IPS-20b (cell line): ENCODE data around the gene ZCCHC17.
A peak's percentile ranks its signal among the peaks of the same experiment; 100 is the strongest.

Experiments
- H3K27ac ChIP-seq: one replicate; pipeline ENCODE4 v1.5.1; 2013; ENCODE audit warnings: low read length
- H3K27me3 ChIP-seq: 2 replicates; pipeline ENCODE4 v1.6.1; 2013; ENCODE audit warnings: mild to moderate bottlenecking, low read length, inconsistent platforms; ENCODE audit not compliant: insufficient read depth
- H3K36me3 ChIP-seq: 2 replicates; pipeline ENCODE4 v1.6.1; 2013; ENCODE audit warnings: low read depth, mild to moderate bottlenecking, inconsistent platforms, low read length, moderate library complexity; ENCODE audit not compliant: insufficient read depth
- H3K4me1 ChIP-seq: 2 replicates; pipeline ENCODE4 v1.6.1; 2013; ENCODE audit warnings: mild to moderate bottlenecking, control low read depth, inconsistent platforms, low read length, moderate library complexity; ENCODE audit not compliant: insufficient read depth
- H3K4me3 ChIP-seq: 2 replicates; pipeline ENCODE4 v1.5.1; 2013; ENCODE audit warnings: mild to moderate bottlenecking, low read length, inconsistent platforms
- H3K9ac ChIP-seq: 2 replicates; pipeline ENCODE4 v1.6.1; 2013; ENCODE audit warnings: low read depth, mild to moderate bottlenecking, inconsistent platforms, low read length, moderate library complexity
- H3K9me3 ChIP-seq: 2 replicates; pipeline ENCODE4 v1.6.1; 2013; ENCODE audit warnings: mild to moderate bottlenecking, low read depth, low read length, inconsistent platforms; ENCODE audit not compliant: insufficient read depth

ZCCHC17 gene

DNA sequence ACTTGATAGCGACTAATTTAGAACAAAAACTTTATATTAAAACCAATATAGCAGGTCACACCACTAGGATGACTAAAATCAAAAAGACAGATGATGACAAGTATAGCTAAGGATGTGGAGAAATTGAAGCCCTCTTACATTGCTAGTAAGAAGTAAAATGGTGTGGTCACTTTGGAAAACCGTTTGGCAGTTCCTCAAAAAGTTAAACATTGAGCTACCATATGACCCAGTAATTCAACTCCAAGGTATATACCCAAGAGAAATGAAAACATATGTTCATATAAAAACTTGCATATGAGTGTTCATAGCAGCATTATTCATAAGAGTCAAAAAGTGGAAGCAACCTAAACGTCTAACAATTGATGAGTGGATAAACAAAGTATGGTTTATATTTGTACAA is 103.1 kb downstream of the ZCCHC17 start:
- peaks cover 6% of the 10 kb centered on the region; the same call in 1 of the 2 replicates for H3K27me3 ChIP-seq
- H3K27ac ChIP-seq: no peak overlapping the region
- no peaks in the 10 kb centered on the region for H3K36me3 ChIP-seq
- H3K4me3 ChIP-seq: no peak overlapping the region
- H3K9me3 ChIP-seq: no peaks in the 10 kb centered on the region
- no peaks in the 10 kb centered on the region for H3K4me1 ChIP-seq
- H3K9ac ChIP-seq: no peak overlapping the region

- no peak overlapping the region for H3K27ac ChIP-seq
- no peaks in the 10 kb centered on the region for H3K4me1 ChIP-seq
- H3K27me3 ChIP-seq: peaks cover 6% of the 10 kb centered on the region; the same call in 1 of the 2 replicates
- H3K4me3 ChIP-seq: no peak overlapping the region
- H3K36me3 ChIP-seq: no peaks in the 10 kb centered on the region
- no peak overlapping the region for H3K9ac ChIP-seq
- H3K9me3 ChIP-seq: no peaks in the 10 kb centered on the region
Measured at GRCh38 chr1:31400393-31400792, 103.6 kb downstream of the ZCCHC17 start.

- H3K9ac ChIP-seq: no peak overlapping the region
- no peak overlapping the region for H3K4me3 ChIP-seq
- H3K27me3 ChIP-seq: no peaks in the 10 kb centered on the region
- H3K4me1 ChIP-seq: no peaks in the 10 kb centered on the region
- no peaks in the 10 kb centered on the region for H3K36me3 ChIP-seq
- H3K9me3 ChIP-seq: no peaks in the 10 kb centered on the region
- no peak overlapping the region for H3K27ac ChIP-seq
Measured at GRCh38 chr1:31401241-31401640, 104.4 kb downstream of the ZCCHC17 start.

DNA sequence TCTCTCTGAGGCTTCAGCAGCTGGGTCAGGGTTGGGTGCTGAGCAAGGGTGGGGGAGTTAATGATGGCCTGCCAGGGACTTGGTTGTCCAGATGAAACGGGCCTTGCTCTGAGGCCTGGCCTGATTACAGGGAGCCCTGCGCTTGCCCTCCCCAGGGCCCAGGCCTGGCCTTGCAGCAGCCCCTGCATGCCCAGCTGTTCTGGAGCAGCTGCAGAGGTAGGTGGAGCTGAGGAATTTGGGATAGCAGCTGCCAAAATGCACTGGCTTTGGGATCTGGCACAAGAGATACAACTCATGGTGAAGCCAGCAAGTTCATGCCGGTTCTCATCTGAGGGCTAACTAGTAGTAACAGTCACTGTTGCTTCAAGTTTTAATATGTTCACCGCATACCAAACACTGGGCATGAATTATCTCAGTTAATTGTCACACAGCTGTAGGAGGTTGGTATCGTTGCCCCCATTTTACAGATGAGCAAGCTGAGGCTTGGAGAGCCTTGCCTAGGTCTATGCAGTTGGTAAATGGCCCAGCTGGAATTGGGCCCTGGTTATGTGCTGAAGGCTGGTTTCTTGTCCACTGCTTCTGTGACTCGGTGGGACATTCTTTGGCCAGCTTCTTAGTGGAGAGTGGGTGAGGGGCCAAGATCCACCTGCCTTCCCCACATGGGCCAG is 108.9 kb downstream of the ZCCHC17 start:
- Histone ChIP-seq H3K27me3 (peaks cover 5% of the 10 kb centered on the region; the same call in 1 of the 2 replicates), H3K9ac (no peak overlapping the region), H3K9me3 (no peaks in the 10 kb centered on the region), H3K4me1 (no peaks in the 10 kb centered on the region; the same call in 1 of the 2 replicates), H3K36me3 (no peaks in the 10 kb centered on the region), H3K27ac (no peak overlapping the region), H3K4me3 (no peak overlapping the region)

DNA sequence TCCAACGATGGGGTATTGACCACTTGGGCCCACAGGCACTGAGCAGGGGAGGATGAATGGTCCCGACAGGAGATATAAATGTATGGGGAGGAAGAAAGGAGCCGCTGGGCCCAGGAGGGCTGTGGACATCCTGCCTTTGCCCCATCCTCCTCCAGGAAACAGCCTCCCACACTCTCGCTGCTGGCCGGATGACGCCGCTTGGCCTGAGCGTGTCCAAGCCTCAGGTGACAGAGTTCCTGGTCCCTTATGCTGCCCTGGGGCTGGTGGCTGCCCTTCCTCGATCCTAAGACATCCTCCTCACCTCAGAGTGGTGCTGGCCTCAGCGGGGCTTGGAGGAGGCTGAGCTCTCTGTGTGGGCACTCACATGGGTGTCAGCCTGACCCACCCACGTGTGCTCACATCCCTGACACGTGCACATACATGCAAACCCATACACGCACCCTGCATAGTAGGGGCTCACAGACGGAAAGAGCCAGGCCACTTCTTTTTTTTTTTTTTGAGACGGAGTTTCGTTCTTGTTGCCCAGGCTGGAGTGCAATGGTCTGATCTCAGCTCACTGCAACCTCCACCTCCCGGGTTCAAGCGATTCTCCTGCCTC is 110.3 kb downstream of the ZCCHC17 start:
- Histone ChIP-seq H3K4me3 (no peak overlapping the region), H3K36me3 (no peaks in the 10 kb centered on the region), H3K9ac (no peak overlapping the region), H3K27ac (no peak overlapping the region), H3K9me3 (no peaks in the 10 kb centered on the region), H3K4me1 (no peaks in the 10 kb centered on the region; the same call in 1 of the 2 replicates), H3K27me3 (peaks cover 17% of the 10 kb centered on the region; the same call in 1 of the 2 replicates)

DNA sequence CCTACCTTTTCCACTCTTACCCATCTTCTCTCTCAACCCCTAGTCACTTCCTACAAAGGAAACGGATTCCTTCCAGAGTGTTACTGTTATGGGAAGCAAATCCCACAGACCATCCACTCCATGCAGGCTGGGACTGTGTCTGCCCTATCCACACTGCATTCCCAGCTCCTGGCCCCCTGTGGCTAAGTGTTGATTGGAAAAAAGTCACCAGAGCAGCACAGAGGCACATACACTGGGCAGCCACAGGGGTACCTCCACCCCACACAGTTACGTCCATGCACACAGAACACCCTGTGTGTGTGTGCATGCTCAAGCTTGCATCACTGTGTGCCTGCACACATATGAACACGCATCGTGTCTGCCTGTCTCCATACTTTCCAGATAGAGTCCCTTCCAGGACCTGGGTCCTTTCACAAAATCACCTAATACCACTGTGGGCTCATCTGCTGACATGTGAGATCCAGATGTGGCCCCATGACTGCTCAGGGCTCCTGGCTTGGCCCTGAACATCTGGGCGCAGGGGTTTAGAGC is 112.0 kb downstream of the ZCCHC17 start:
- no peak overlapping the region for H3K4me3 ChIP-seq
- no peaks in the 10 kb centered on the region for H3K36me3 ChIP-seq
- H3K27me3 ChIP-seq: peaks cover 24% of the 10 kb centered on the region; the same call in 1 of the 2 replicates
- no peak overlapping the region for H3K9ac ChIP-seq
- peaks cover 4% of the 10 kb centered on the region for H3K4me1 ChIP-seq
- H3K9me3 ChIP-seq: no peaks in the 10 kb centered on the region
- H3K27ac ChIP-seq: no peak overlapping the region

DNA sequence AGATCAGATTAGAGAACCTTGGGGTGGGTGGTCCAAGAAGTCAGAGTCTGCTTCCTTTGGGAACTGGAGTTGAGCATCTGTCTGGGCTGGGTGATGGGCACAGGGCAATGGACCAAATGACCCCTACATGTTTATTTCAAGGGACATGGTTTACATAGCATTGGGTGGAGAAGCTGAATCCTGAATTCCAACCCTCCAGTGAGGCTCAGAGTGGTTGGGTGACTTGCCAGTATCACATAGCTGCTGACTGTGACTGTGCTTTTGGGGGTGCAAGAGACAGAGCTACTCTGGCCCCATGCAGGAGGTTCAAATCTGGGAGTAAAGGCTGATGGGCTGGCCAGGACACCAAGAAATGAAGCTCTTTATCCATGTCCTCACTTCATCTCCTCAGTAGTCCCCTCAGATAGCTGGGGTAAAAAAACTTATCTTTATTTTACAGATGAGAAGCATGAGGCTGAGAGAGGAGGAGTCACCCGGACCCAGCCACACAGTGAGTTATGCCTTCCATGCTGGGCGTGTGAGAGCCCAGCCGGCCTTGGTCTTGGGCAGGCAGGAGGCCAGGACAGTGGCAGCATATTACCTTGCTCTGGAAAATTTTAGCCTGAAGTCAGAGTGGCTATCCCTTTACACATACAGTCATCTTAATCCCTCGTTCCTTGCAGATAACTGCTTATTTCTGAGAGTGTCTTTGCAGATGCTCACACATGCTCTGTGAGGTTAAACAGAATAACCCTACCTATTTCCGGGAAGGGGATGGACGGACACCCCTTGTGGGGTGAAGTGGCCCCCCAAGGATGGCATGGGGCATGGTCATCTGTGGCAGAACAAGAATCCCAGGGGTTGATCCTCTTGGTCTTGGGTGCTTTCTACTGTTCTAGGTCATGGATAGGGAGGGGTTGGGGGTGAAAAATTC is 113.4 kb downstream of the ZCCHC17 start:
- Histone ChIP-seq H3K4me1 (peaks cover 12% of the 10 kb centered on the region), H3K4me3 (no peak overlapping the region), H3K27me3 (peaks cover 24% of the 10 kb centered on the region; the same call in 1 of the 2 replicates), H3K9ac (no peak overlapping the region), H3K27ac (no peak overlapping the region), H3K9me3 (no peaks in the 10 kb centered on the region), H3K36me3 (no peaks in the 10 kb centered on the region)

- Histone ChIP-seq H3K9me3 (no peaks in the 10 kb centered on the region), H3K27me3 (peaks cover 24% of the 10 kb centered on the region; the same call in 1 of the 2 replicates), H3K36me3 (no peaks in the 10 kb centered on the region), H3K4me3 (no peak overlapping the region), H3K4me1 (peaks cover 12% of the 10 kb centered on the region), H3K27ac (no peak overlapping the region), H3K9ac (no peak overlapping the region)
Measured at GRCh38 chr1:31410871-31411270, 114.0 kb downstream of the ZCCHC17 start.

- peaks cover 24% of the 10 kb centered on the region; the same call in 1 of the 2 replicates for H3K27me3 ChIP-seq
- no peaks in the 10 kb centered on the region for H3K9me3 ChIP-seq
- peak overlapping the region; percentile 81; the same call in 1 of the 2 replicates for H3K9ac ChIP-seq
- peak overlapping the region; percentile 81 for H3K4me3 ChIP-seq
- peaks cover 12% of the 10 kb centered on the region for H3K4me1 ChIP-seq
- no peaks in the 10 kb centered on the region for H3K36me3 ChIP-seq
- no peak overlapping the region for H3K27ac ChIP-seq
Measured at GRCh38 chr1:31412205-31412604, 115.4 kb downstream of the ZCCHC17 start.

- Histone ChIP-seq H3K36me3 (no peaks in the 10 kb centered on the region), H3K9me3 (no peaks in the 10 kb centered on the region), H3K9ac (peak within 1 kb of the TSS; percentile 86), H3K4me1 (peaks cover 12% of the 10 kb centered on the region), H3K4me3 (peak within 1 kb of the TSS; percentile 88), H3K27ac (no peak within 1 kb of the TSS), H3K27me3 (peaks cover 24% of the 10 kb centered on the region; the same call in 1 of the 2 replicates)
Measured at GRCh38 chr1:31412732-31413404, 116.0 kb downstream of the ZCCHC17 start, which contains the start of gene SERINC2. TSS of gene SERINC2 (plus strand) at chr1:31413213. CDS start at chr1:31413266, 53 bp downstream.
